ENCODE measurements around the gene POLR2I. TPM values are rescaled to one million over a fixed set of nuclear protein-coding genes. Genes with fewer than 3 reads are reported as not detected.
A peak's percentile ranks its signal among the peaks of the same experiment; 100 is the strongest.

Gene POLR2I
- total and polyA plus RNA-seq, 7 donors: 39.9 to 118 (median 72.8) TPM

GRCh38 chr19:36121486-36122124 is 6.9 kb upstream of the POLR2I start:
- H3K9me3 ChIP-seq: no peaks in the 10 kb centered on the region
- no peak overlapping the region for H3K27ac ChIP-seq
- no peaks in the 10 kb centered on the region for H3K27me3 ChIP-seq
- intact Hi-C loops (cut with DNase I): no loop called here
- peaks cover 0 to 13% (median 8%) of the 10 kb centered on the region in 4 donors for H3K4me1 ChIP-seq
- no peak for TF ChIP-seq EP300 (IDR thresholded peaks at IDR 0.05)
- no peak for TF ChIP-seq CTCF (IDR thresholded peaks at IDR 0.05)
- TF ChIP-seq POLR2AphosphoS5 (IDR thresholded peaks at IDR 0.05): no peak
- no peak for TF ChIP-seq POLR2A (IDR thresholded peaks at IDR 0.05)
- 89 to 93% methylated on average over 49 of the region's 49 CpGs for WGBS, 2 donors
- no peak for DNase-seq
- peaks cover 11 to 94% (median 46%) of the 10 kb centered on the region in 4 donors for H3K36me3 ChIP-seq
- no peak overlapping the region for H3K4me3 ChIP-seq

- 93 to 94% methylated on average over 18 of the region's 18 CpGs for WGBS, 2 donors
- no peak for DNase-seq
- Histone ChIP-seq H3K27ac (no peak overlapping the region), H3K4me3 (no peak overlapping the region), H3K9me3 (no peaks in the 10 kb centered on the region), H3K4me1 (peaks cover 0 to 20% (median 15%) of the 10 kb centered on the region in 4 donors), H3K36me3 (peaks cover 11 to 96% (median 46%) of the 10 kb centered on the region in 4 donors), H3K27me3 (no peaks in the 10 kb centered on the region)
- no peak for TF ChIP-seq CTCF (IDR thresholded peaks at IDR 0.05)
- TF ChIP-seq POLR2A (IDR thresholded peaks at IDR 0.05): no peak
- TF ChIP-seq POLR2AphosphoS5 (IDR thresholded peaks at IDR 0.05): no peak
- TF ChIP-seq EP300 (IDR thresholded peaks at IDR 0.05): no peak
- intact Hi-C loops (cut with DNase I): no loop called here
Observed at GRCh38 chr19:36120984-36121358, 6.3 kb upstream of the POLR2I start.

GRCh38 chr19:36120092-36120983 is 5.7 kb upstream of the POLR2I start:
- no peak overlapping the region for H3K27ac ChIP-seq
- H3K4me3 ChIP-seq: no peak overlapping the region
- intact Hi-C loops (cut with DNase I): no loop called here
- peaks cover 7 to 89% (median 43%) of the 10 kb centered on the region in 4 donors for H3K36me3 ChIP-seq
- no peak for TF ChIP-seq EP300 (IDR thresholded peaks at IDR 0.05)
- no peak for TF ChIP-seq POLR2A (IDR thresholded peaks at IDR 0.05)
- TF ChIP-seq POLR2AphosphoS5 (IDR thresholded peaks at IDR 0.05): no peak
- no peak for TF ChIP-seq CTCF (IDR thresholded peaks at IDR 0.05)
- 91 to 94% methylated on average over 26 of the region's 26 CpGs for WGBS, 2 donors
- no peaks in the 10 kb centered on the region for H3K9me3 ChIP-seq
- H3K4me1 ChIP-seq: peaks cover 0 to 24% (median 18%) of the 10 kb centered on the region in 4 donors
- H3K27me3 ChIP-seq: no peaks in the 10 kb centered on the region
- DNase-seq: no peak

GRCh38 chr19:36116344-36116637 is 1.6 kb upstream of the POLR2I start:
- intact Hi-C loops (cut with DNase I): no loop called here
- peaks cover 0 to 39% (median 30%) of the 10 kb centered on the region in 4 donors for H3K4me1 ChIP-seq
- 93 to 94% methylated on average over 1 of the region's 1 CpG for WGBS, 2 donors
- no peak for DNase-seq
- peak overlapping the region; percentile 51 to 92 (median 82) for H3K4me3 ChIP-seq
- no peak for TF ChIP-seq POLR2AphosphoS5 (IDR thresholded peaks at IDR 0.05)
- no peak for TF ChIP-seq CTCF (IDR thresholded peaks at IDR 0.05)
- TF ChIP-seq EP300 (IDR thresholded peaks at IDR 0.05): no peak
- no peak for TF ChIP-seq POLR2A (IDR thresholded peaks at IDR 0.05)
- H3K36me3 ChIP-seq: peaks cover 12 to 72% (median 26%) of the 10 kb centered on the region in 4 donors
- no peaks in the 10 kb centered on the region for H3K27me3 ChIP-seq
- H3K27ac ChIP-seq: peak overlapping the region; percentile 91 to 95 (median 92)
- H3K9me3 ChIP-seq: no peaks in the 10 kb centered on the region

Measured in sigmoid colon (tissue), 7 donors.